Right lobe of liver (tissue), 4 donors: ENCODE measurements around the gene DNAH14.

ENCODE experiments used
- POLR2A ChIP-seq: fragments of 450-650 bp; IDR thresholded peaks from one replicate; pipeline ENCODE4 v1.6.1; 2017; ENCODE audit warnings: antibody characterized with exemption, mild to moderate bottlenecking
- TF ChIP-seq, protein P1 (sequence below), 4 donors: fragments of 200-600 bp in 3 of 4; fragments of 450-650 bp in 1 of 4; IDR thresholded peaks; one replicate each; pipeline versions ENCODE4 v1.5.1 to v1.8.0; 2016 to 2022; ENCODE audit warnings: antibody characterized with exemption in 4 of 4, mild to moderate bottlenecking in 2 of 4
- donor health status: DM: no; HTN: no; CAD: no.
- donor health status: DM: no; HTN: no; CAD: no.
- donor health status: DM: no; HTN: yes; CAD: no.

DNA sequence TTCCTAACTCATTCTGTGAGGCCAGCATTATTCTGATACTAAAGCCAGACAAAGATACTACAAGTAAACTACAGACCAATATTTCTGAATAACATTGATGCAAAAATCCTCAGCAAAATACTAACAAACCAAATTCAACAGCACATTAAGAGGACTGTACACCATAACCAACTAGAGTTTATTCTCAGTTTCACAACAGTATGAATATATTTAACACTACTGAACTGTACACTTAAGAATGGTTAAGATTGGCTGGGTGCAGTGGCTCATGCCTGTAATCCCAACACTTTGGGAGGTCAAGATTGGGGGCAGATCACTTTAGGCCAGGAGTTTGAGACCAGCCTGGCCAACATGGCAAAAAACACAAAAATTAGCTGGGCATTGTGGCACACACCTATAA, 421.4 kb downstream of the DNAH14 start:
- TF ChIP-seq, protein P1, sequence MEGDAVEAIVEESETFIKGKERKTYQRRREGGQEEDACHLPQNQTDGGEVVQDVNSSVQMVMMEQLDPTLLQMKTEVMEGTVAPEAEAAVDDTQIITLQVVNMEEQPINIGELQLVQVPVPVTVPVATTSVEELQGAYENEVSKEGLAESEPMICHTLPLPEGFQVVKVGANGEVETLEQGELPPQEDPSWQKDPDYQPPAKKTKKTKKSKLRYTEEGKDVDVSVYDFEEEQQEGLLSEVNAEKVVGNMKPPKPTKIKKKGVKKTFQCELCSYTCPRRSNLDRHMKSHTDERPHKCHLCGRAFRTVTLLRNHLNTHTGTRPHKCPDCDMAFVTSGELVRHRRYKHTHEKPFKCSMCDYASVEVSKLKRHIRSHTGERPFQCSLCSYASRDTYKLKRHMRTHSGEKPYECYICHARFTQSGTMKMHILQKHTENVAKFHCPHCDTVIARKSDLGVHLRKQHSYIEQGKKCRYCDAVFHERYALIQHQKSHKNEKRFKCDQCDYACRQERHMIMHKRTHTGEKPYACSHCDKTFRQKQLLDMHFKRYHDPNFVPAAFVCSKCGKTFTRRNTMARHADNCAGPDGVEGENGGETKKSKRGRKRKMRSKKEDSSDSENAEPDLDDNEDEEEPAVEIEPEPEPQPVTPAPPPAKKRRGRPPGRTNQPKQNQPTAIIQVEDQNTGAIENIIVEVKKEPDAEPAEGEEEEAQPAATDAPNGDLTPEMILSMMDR (IDR thresholded peaks at IDR 0.05), result no peak
- no peak for TF ChIP-seq POLR2A
